ENCODE measurements around the gene GFRA3.
"Not testable (repeated sequence)": the region's sequence is repeated elsewhere in the genome, so short reads cannot be mapped to it uniquely, and the experiment has no call there.

GFRA3 gene, protein sequence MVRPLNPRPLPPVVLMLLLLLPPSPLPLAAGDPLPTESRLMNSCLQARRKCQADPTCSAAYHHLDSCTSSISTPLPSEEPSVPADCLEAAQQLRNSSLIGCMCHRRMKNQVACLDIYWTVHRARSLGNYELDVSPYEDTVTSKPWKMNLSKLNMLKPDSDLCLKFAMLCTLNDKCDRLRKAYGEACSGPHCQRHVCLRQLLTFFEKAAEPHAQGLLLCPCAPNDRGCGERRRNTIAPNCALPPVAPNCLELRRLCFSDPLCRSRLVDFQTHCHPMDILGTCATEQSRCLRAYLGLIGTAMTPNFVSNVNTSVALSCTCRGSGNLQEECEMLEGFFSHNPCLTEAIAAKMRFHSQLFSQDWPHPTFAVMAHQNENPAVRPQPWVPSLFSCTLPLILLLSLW

DNA sequence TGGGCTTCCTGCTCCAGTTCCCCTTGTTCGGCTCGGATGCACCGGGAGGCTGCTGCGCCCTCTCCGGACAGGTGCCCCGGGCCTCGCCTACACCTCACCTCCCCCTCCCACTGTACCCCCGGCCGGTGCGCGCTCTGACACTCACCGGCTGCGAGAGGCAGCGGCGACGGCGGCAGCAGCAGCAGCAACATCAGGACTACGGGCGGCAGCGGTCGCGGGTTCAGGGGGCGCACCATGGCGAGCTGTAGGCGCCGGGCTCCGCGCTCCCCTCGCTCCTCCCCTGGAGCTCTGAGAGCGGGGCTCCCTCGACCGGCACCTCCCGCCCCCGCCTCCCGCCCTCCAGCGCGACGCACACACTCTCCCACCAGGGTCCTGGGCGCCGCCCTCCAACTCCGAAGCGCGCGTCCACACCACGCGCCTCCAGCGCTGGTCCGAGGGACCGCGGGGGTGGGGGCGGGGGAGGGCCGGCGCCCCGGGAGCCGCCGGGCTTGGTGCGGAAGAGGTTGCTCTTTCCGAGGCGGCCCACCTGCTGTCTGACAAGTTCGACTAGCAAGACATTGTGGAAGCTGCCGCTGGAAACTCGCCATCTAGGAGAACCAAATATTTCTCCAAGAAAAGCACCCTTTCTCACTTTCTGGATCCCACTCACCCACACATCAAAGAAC, at the start of gene GFRA3:
Gene GFRA3, minus strand, starts transcription at position 433 of the 665 bp plus-strand sequence. Its CDS starts 197 bp downstream, at position 236.
- DNase-seq: no peak

DNA sequence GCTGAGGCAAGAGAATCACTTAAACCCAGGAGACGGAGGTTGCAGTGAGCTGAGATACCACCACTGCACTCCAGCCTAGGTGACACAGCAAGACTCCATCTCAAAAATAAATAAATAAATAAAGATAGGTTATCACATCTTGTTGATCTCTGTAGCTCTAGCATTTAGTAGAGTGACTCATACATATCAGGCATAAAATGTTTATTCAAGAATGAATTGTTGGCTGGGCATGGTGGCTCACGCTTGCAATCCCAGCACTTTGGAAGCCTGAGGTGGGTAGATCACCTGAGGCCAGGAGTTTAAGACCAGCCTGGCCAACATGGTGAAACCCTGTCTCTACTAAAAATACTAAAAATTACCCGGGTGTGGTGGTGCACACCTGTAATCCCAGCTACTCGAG, 43.8 kb upstream of the GFRA3 start:
- DNase-seq: not testable (repeated sequence)

DNA sequence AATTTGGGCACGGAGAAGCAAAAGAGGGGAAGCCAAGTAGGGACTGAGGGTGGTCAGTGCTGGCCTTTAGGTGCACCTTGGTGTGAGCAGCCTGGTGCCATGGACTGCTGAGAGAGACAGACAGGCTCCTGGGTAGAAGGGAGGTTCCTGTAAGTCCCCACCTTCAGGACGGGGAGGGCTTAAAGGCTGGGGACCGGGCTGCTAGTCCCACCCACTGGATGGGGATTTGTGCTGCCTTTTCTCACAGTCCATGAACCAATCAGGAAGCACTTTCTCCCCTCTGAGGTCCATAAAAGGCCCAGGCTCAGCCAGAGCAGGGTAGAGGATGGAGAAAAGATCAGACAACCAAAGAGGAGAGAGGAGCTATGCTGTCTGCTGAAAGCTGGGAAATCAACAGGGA, 41.9 kb upstream of the GFRA3 start:
- DNase-seq: no peak

DNA sequence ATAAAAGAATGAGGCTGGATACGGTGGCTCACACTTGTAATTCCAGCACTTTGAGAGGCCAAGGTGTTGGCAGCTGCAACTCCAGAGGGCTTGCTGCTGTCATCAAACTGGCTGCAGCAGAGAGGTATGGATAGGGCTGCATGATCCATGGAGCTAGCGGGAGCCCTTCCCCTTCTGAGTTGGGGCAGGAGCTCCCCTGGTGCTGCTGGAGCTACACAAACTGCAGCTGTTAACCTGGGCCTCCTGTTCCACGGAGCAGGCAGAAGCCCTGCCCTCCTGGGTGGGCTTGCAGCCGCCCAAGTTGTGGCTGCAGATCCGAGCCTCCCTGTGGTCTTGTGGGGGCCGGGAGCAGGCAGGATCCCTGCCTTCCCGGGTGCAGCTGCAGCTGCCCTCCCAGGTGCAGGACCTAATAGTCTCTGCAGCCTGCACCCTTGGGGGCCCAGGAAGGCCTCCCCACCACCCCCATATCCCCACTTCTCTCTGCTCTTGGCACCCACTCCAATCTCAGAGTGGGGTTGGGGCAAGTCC, 41.4 kb upstream of the GFRA3 start:
- no peak for DNase-seq

DNA sequence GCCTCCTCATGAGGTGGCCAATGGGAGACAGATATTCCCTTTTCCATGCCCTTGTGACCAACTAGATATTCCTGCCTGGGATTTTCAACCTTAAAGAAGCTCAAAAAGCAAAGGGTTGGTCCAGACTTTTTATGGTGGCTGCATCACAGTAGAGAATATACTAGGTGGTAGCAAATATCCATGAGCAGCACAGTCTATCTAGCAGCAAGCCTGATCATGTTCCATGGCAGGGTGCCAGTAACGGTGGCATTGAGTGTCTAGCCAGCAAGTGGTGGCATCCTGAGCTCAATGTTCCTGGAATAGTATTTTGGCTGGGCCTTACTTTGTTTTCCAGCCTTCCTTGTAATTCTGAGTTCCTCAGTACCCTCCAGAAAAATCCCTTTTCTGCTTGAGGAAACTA, 31.4 kb upstream of the GFRA3 start:
- no peak for DNase-seq

DNA sequence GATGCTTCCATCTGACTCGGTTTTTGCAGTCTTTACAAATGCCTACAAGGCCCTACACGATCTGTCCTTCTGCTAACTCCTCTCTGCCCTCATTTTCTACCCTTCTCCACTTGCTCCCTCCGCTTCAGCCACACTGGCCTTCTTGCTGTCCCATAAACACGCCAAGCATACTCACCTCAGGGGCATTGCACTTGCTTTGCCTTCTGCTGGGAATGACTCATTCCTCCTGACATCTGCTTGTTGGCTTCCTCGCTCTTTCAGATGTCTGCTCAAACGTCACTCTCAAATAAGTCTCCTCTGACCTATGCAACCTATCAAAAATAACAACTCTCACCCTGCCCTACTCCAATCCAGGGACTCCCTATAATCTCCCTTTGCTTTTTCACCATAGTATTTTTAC, 29.0 kb upstream of the GFRA3 start:
- DNase-seq: no peak

DNA sequence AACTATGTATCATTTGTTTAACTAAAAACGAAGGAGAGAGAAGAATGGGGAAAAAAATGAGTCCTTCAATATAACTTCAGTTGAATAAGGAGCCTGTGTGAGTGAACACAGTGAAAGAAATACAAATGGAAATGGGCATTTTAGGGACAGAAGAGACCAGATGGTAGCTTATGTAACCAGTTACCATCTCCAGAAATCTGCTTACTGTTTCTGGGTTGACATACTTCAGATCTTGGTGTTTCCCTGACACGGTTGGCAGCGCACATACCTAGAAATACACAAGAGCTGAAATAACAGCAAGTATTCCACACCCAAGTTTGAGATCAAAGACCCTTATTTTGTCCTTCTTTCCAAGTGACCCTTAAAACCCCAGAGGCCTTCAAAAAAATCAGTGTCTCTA, 14.9 kb upstream of the GFRA3 start:
- no peak for DNase-seq

DNA sequence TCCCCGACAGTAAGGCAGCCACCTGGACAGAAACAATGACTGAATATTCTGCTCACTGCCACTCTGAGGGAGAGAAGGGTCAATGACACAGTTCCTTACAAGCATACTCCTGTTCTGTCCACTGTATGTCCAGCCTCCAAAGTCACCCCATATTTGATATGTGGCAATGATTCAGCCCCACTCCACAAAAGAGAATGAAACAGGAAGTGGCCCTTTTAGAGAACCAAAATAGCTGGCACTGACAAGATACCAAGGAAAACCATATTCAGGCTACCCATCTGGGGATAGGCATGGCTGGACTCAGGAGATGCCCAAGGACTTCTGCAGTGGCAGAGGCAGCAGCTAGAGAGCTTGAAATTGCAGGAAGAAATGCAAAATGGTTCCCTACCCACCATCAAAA, 12.8 kb upstream of the GFRA3 start:
- no peak for DNase-seq

DNA sequence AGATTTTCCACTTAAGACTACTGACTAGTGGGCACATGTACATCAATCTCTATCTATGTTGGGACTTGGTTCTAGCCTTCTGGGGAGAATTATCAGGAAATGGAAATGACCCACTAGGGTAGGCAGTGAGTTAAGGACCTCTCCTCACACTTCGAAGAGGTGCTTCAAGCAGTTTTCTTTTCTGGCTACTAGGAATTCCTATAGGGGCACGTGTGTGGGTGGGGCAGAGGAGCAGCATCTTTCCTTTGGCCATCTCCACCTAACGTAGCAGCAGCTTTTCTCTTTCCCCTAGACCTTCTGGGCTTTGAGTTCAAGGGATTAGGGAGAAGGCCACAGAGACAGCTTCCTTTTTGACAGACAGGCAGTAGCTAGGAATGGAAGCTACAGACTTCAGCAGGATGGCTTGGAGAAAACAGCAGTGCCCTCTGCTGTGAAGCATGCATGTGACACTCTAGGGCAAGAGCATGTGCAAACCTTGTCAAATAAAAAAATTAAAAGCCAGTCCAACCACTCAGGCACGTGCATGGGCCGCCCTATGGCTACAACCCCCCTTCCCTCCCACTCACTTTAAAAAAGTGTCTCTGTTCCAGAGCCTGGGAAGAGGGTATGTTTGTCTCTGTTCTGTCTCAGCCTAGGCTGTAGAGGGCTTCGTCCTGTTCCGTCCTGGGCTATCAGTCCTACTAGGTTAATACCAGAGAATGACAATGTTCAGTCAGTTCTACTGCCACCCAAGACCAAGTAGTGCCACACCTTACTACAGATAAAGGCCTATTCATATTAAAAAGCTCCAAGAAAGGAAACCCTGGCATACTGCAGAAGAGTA, 8.7 kb upstream of the GFRA3 start:
- no peak for DNase-seq

DNA sequence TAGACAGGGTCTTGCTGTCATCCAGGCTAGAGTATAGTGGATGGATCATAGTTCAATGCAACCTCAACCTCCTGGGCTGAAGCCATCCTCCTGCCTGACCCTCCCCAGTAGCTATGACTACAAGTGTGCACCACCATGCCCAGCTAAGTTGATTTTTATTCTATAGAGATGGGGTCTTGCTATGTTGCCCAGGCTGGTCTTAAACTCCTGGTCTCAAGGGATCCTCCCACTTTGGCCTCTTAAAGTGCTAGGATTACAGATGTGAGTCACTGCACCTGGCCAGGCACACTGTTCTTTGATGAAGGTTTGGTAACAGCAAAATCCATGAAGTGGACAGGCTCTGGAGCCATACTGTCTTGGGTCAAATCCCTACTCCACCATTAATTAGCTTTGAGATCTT, 6.5 kb upstream of the GFRA3 start:
- DNase-seq: no peak

DNA sequence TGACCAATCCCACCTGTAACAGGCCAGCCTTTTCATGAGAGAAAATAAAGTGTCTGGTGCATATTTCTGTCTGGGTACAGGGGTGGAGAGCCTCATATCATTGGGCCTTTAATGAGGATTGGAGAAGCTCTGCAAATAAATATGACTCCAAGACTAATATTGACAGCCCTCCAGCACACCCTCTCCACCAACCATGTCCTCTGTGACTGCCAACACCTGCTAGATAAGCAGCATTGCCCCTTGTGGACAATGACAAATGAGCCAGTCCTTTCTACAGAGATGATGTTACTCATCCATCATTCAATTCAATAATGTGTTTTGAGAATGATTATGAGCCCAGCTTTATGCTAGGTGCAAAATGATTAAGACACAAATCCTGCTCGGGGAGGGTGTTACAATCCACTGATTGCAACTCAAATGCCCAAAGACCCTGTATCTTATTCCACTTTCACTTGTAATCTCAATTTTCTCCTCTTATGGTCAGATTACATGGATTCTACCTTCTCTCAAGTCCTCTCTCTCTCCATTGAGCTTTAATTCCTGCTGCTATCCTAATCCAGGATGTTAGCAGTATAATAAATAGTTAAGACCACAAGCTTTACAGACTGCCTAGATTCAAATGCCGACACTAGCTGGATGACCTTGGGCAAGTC, 2.1 kb upstream of the GFRA3 start:
- DNase-seq: no peak

DNA sequence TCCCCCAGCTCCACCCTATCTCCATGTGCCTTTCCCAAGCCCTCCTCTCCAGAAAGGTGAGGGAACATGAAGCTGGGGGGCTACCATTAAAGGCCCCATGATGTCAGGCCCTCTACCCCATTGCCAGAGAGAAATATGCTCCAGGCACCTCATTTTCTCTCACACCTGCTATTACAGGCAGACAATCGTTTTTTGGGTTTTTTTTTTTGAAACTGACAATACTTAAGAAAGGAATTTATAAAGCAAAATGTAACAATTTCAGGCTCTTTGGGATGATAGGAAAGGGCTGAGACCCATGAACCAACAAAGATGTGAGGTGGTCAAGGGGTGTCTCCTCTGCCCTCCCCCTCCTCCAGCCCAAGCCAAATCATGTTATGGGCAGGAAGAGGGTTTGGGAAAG, 1.5 kb upstream of the GFRA3 start:
- DNase-seq: no peak

DNA sequence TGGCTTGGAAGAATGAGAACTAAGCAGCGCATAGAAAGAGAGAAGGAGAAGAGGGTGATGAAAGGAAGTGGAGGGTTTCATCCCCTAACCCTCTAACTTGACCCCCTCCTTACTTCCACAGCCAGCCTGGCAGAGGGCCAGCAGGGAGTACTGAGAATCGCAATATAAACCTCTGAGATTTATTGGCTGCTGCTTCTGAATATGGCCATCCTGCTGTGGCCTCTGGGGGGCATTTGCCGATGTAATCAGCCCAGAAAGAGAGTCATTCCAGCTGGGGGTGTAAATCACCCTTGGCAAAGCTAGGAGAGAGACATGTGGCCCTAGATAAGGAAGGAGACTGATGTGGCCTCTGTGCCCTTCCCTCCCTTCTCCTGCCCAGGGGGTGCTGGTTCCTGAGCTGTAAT, 960 bp upstream of the GFRA3 start:
- DNase-seq: no peak

DNA sequence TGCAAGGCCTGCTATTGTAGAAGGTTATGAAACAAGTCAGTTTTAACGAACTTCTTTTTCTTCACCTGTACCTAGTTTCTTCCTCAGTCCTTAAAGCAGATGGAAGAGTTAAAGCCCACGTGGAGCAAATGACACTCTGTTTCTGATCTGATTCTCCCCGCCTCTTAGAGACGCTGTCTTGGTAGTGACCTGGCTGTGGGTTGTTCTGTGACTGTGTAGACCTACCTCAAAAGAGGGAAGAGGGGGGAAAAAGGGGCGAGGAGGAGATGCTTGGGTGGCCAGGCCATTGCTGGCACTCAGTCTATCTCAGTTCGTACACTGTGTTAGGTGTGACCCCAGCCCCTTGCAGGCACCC, 610 bp downstream of the GFRA3 start:
- no peak for DNase-seq

DNA sequence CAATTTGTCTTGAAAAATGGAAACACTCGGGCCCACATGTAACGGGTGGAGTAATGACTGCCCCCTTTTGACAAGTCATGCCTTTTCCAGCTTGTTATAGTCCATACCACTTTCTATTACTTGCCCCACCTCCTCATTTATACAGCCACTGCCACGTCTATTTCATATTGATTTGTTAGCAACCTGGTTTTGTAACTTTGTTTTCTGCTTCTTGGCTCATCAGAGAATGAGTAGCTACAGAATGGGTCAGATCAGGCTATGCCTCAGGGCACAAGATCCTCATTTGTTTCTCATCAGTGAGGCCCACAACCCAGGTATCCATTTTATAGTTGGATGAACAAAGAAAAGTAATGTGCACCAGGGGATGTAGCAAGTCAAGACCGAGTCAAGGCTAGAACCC, 1.7 kb downstream of the GFRA3 start:
- DNase-seq: no peak

DNA sequence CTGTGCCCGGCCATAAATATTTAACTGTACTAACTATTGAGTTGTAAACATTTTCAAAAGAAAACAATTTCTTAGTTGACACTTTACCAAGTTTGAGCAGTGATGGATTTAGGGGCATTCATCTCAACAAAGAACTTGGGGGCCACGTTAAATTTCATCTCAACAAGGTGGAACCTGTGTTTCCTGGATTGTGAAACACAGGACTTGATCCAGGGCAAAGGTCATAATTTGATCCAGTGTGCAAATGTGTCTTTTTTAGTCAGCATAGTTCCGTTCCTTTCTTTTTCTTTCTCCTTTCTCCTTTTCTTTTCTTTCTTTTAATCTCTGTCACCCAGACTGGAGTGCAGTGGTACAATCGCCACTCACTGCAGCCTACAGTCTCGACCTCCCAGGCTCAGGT, 3.1 kb downstream of the GFRA3 start:
- no peak for DNase-seq

DNA sequence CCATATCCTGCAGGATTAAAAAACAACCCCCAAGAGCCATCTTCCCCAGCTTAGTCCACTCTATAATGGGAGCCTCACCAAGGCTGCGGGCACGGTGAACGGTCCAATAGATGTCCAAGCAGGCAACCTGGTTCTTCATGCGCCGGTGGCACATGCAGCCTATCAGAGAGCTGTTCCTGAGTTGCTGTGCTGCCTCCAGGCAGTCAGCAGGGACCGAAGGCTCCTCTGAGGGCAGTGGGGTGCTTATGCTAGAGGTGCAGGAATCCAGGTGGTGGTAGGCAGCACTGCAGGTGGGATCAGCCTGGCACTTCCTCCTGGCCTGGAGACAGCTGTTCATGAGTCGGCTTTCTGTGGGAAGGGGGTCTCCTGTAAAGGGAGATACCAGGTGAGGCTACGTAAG, 10.2 kb downstream of the GFRA3 start:
- no peak for DNase-seq

DNA sequence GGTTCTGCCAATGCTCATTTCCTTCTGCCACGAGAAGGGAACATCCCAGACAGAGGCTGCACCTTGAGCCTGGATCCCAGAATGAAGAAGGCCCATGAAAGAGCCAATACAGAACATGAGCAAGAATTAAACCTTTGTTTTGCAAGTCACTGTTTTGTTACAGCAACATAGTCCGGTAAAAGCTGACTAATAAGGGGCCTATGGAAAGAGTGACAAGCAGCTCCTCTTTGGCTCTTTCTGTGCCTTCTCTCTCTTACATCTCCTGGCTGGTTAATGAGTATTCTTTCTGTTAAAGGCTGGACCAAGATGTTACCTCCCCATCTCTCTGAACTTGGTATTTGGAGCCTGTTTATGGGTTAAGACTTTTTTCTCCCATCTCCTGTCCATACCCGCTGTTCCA, 10.8 kb downstream of the GFRA3 start:
- DNase-seq: no peak

DNA sequence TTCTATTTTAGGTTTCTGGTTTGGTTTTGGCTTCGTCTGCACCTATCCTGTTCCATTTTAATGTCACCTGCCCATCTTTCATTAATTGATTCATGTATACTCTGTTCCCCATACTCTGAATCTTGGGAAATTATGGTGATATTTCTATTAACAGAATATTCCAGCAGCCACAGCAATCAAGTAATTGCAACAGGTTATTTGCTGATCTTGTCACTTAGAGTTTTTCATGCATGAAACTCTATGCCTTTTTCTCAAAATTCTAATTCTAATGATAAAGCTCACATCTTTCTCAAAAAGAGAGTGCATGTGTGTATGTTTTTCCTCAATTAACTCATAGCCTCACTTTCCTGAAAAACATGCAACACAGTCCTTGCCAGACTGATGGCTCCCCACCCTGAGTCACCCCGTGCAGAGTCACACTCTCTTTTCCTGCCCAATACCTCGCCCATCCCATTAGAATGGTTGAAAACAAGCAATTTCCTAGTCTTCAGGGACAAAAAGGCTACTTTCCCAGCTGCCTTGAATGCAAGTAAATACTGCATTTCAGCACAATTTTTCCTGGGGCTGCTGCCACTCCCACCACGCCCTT, 15.6 kb downstream of the GFRA3 start:
- DNase-seq: no peak

DNA sequence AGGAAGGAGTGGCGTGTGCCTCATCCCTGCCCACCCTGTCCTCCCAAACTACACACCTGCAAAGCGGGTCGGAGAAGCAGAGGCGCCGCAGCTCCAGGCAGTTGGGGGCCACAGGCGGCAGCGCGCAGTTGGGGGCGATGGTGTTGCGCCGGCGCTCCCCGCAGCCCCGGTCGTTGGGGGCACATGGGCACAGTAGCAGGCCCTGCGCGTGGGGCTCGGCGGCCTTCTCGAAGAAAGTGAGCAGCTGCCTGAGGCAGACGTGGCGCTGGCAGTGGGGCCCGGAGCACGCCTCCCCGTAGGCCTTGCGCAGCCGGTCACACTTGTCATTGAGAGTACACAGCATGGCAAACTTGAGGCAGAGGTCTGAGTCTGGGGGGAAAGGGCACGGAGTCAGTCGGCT, 16.8 kb downstream of the GFRA3 start:
- no peak for DNase-seq

DNA sequence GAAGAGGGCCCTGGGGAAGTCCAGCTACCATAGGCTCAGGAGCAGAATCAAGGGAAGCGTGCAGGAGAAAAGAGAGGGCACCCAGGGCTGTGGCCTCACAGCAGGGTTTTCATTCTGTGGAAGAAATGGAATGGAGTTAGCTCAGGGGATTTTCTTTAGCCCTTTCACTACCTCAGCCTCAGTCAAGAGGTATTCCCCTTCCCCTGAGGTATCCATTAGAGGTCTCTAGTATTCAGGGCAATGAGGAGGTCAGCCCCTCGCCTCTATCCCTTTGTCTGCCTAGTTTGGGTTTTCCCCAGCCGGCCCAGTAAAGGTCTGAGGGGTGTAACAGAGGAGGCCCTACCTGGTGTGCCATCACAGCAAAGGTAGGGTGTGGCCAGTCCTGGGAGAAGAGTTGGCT, 21.5 kb downstream of the GFRA3 start:
- no peak for DNase-seq

DNA sequence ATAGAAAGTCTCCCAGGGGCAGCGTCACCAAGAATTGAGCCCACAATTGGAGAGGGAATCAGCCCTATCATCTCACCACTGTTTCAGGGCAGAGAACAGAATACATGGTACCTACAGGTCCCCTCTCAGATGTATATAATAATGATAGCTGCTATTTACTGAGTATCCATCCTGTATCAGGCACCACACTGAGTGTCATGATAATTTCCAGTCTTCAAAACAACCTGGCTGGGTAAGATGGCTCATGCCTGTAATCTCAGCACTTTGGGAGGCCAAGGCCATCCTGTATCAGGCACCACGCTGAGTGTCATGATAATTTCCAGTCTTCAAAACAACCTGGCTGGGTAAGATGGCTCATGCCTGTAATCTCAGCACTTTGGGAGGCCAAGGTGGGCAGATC, 26.6 kb downstream of the GFRA3 start:
- DNase-seq: not testable (repeated sequence)

DNA sequence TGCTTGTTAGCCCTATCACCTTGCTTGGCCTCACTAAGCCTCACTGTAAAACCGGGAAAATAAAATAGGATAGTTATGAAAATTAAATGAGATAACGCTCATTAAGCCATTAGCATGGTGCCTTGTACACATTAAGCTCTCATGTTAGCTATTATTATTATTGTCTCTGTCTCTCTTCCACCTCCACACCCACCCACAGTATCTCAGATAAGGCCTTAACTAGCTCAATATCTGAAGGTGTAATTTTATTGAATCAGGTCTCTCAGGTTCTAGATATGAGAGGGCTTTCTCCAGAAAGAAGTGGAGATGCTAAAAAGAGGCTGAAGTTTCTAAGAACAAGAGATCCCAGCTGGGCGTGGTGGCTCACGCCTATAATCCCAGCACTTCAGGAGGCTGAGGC, 27.6 kb downstream of the GFRA3 start:
- no peak for DNase-seq
